ENCODE measurements around the gene CHST8.

DNA sequence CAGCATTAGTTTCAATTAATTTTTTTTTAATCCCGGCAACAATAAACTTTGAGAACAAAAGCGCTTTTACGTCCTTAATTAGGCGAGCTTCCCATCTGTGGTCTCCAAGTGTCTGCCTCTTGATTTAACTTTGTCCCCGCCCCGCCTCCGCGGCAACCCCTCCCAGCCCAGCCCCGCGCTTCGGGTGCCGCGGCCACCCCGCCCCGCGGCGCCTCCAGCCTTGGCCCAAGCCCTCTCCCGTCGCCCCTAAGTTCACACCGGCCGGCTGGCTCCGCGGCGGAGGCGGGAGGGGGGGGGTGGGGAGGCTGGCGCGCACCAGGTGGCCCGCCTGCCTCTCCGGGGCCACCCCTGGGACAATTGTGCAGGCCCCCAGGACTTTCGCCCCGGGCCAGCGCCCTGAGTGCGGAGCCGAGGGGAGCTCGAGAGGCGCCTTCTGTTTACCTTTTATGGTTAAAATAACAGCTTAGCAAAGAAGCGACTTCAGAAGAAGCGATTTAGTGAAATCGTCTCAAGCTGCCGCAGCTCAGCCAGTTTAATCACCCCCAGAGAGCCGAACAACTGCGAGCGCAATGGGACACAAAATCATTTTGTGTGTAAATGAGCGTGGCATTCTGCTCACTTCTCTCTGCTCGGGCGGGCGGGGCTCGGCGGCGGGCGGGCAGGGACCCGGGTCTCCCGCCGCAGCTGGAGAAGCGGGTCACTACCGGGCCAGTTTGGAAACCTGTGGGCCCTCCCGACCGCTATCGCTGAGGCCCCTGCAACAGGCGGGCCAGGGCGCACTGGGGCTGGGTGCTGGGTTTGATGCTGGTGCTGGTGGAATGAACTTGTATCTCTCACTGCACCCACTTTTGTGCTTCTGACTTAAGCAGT is 176.3 kb downstream of the CHST8 start:
- TF ChIP-seq, protein P1, sequence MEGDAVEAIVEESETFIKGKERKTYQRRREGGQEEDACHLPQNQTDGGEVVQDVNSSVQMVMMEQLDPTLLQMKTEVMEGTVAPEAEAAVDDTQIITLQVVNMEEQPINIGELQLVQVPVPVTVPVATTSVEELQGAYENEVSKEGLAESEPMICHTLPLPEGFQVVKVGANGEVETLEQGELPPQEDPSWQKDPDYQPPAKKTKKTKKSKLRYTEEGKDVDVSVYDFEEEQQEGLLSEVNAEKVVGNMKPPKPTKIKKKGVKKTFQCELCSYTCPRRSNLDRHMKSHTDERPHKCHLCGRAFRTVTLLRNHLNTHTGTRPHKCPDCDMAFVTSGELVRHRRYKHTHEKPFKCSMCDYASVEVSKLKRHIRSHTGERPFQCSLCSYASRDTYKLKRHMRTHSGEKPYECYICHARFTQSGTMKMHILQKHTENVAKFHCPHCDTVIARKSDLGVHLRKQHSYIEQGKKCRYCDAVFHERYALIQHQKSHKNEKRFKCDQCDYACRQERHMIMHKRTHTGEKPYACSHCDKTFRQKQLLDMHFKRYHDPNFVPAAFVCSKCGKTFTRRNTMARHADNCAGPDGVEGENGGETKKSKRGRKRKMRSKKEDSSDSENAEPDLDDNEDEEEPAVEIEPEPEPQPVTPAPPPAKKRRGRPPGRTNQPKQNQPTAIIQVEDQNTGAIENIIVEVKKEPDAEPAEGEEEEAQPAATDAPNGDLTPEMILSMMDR (IDR thresholded peaks at IDR 0.05): no peak
- TF ChIP-seq POLR2A (IDR thresholded peaks at IDR 0.05) (no peak), EP300 (IDR thresholded peaks at IDR 0.05) (no peak)
